T-helper 2 cell treated with Interferon-gamma antibody and Interleukin-4, amounts not matched to agents 100 ng/mL and 5 ng/mL, for 36 hours (primary cell): ENCODE results near the gene THBD. TPM values are rescaled to one million over a fixed set of nuclear protein-coding genes. Genes with fewer than 3 reads are reported as not detected.

Experiments used
- intact Hi-C: fragments of 100-400 bp; cut with micrococcal nuclease; formaldehyde crosslinking; loops from one replicate; pipeline ENCODE4 v1.15.1; 2023
- total RNA-seq: library from RNA; stranded (reverse); gene quantifications from 2 replicates; pipeline ENCODE4 v1.2.3, GENCODE V29; 2022

Gene THBD
- total RNA-seq, 1 donor from 2014 or later = not detected

DNA sequence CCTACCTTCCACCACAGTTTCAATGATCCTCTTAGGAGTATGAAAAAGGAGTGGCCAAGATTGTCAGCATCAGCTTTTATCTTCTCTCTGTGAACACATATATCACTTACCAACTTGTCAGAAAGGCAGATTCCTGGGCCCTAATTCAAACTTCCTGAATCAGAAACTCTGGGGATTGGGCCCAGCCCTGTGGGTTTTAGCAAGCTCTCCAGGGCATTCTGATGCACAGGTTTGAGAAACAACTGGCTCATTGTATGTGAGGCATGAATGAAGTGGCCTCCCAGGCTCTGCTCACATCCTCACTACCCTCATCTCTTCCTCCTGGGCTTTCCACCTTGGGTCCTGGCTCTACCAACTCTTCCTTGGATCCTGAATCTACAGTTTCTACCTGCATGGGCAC lies 13.2 kb upstream of the THBD start:
- intact Hi-C loops = no loop called here

DNA sequence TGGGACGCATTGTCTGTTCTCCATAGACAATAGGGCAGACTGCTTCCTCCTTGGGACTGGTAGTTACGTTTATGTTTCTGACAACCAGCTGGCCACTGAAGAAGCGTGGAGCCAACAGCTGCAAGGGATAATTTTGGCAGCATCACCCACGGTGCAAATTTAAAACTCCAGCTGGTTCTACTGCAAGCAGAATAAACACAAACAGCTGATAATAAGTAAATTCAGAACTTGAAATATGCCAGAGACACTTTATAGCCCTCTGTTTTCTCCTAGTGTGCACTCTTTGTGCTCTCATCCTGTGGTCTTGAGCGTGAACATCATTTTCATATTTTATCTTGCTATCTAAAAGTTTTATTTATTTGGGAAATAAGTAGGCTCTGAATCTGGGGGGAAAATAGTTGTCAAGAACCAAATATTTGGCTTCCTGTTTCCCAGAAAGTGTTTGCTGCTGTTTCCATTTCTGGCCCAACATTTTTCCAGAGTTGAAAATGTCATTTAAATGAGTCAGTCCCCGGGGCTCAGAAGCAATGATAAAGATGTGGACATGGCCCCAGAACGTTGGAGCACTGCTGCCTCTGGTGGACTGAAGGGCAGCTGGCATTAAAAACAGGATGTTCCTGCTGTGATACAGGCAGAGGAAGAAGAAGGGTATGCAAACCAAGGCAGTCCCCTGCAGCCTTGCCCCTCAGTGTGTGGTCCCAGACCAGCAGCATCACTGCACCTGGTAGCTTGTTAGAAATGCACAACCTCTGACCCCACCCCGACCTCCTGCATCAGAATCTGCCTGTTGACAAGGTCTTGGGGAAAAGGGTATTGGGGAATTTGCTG lies 12.5 kb upstream of the THBD start:
- intact Hi-C loops = no loop called here

DNA sequence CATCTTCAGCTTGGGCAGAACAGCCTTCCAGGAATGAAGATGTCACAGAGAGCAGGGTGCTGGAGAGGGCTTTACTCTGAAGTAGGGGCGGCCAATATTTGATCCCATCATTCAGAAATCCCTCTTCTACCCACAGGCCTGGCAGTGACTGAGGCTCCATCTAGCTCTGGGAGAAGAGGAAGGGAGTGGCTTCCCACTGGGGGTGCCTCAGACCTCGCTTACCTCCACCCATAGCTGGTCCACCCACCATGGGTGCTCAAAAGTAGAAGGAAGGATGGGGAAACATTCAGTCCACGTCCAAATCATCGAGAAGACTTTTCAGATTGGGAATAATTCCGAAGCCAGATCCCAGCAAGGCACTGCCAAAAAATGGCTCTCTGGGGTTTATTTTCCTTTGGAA lies 11.8 kb upstream of the THBD start:
- intact Hi-C loops = no loop called here

DNA sequence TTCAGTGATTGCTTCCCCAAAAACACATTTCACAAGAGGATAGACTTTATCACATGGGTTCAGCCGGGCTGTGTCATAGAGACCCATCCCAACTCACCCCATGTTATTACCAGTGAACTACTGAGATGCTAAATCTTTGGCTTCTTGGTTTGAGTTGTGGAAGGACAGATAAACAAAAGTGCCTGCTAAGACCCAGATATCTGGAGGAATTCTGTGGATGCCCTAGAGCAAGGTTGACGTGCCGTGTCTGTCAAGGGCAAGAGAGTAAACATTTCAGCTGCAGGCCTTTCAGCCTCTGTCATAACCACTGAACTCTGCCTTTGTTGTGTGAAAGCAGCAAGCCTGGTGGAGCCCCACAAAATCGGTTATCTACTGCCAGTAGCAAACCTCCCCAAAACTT lies 11.2 kb upstream of the THBD start:
- intact Hi-C loops = no loop called here

DNA sequence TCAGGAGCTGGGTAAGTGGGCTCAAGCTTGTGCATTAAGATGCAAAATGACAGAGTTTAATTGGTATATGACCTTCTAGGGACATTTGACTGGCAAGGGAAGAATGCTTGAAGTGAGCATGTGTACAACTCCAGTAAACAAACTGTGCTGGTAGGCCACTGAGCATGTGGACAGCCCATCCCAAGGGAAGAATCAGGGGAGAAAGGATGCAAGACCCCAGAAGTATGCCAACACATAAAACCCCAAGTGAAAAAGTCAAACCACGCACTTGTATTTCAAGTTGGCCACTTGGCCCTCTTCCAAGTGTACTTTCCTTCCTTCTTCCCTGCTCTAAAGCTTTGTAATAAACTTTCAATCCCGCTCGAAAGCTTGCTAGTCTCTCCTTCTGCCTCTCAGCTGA lies 10.4 kb upstream of the THBD start:
- intact Hi-C loops = no loop called here

DNA sequence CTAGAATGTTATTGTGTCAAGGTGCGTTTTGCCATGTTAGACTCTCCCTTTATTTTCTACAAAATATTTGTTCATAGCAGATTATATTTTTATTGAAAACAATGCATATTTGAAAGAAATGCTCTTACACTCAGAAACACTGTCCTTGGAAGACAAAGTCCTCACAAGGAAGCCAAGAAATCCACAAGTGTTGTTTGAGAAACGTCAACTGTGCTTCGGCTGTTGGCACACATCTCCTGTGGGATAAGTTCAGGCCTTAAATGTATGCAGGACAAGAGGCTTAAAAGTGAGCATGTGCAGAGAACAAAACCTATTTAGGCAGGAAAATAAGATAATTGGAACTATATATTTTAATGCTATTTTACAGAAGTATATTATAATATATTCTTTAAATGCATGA lies 9.5 kb upstream of the THBD start:
- intact Hi-C loops = no loop called here

DNA sequence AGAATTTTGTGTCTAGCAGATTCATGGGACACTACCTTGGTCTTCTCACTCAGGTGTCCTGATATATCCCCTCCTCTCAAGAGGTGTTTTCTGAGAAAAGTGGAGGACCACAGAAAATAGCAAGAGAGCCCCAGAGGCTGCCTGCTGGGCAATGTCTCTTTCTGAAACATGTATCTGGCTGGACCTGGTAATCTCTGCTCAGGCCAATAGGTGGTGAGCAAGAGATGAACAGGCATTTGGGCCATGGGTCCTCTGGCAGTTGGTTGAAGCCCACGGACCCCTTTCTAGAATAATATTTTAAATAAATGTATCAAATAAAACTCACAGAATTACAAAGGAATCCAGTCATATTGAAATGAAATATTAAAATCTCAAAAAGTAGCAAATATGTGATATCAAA lies 8.8 kb upstream of the THBD start:
- intact Hi-C loops = no loop called here

DNA sequence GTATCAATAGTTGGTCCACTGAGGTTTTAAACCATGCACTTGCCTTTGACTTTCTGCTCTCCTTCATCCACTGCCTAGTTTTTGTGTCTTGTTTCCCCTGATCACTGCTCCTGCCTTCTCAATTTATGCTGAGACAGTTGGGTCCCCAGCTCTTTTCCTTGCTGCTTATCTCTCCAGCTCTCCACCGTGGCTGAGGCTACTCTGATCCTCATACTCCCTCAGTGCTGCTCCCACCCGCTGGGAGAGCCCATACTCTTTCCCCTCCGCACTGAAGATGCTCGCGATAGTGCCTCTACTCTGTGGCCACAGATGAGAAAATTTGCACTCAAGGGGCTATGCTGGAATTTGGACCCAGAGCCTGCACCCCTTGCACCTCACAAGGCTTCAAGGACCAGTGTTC lies 3.4 kb upstream of the THBD start:
- intact Hi-C loops = no loop called here

DNA sequence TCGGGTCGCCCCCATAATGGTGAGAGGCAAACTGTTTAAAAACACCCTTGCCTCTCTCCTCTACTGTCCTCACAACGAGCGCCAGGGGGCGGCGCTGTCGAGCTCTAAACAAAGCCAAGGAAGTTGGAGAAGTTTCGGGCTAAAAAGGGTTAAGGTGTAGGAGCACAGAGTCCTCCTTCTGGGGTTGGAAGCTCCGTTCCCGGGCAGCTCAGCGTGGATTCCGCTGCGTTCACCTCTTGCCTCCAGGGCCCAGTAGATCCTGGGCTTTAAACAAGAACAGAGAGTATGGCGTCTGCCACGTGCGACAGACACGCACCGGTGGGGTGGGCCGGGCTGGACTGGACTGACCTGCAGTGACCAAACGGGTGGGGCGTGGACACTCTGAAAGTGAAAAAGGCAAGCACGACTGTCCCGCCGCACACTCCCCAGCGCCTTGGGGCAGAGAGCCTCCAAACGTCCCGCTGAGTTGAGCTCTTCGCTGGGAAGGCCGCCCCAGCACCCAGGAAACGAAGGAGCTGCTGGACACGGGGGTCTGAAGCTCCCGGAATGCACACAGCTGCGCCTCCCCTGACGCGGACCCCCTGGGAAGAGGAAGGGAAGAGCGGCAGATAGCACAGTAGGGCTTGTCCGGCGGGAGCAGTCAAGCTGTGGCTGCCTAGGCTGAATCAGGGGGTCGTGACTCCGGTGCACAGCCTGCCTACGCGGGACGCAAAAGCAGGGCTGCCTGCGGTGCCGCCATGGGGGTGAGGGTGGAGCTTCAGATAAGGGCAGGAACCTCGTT lies 1.6 kb upstream of the THBD start:
- intact Hi-C loops = loop anchor here (1.0 kb wide), 1 partner anchor 184 kb away; no protein-coding TSS in a partner anchor

DNA sequence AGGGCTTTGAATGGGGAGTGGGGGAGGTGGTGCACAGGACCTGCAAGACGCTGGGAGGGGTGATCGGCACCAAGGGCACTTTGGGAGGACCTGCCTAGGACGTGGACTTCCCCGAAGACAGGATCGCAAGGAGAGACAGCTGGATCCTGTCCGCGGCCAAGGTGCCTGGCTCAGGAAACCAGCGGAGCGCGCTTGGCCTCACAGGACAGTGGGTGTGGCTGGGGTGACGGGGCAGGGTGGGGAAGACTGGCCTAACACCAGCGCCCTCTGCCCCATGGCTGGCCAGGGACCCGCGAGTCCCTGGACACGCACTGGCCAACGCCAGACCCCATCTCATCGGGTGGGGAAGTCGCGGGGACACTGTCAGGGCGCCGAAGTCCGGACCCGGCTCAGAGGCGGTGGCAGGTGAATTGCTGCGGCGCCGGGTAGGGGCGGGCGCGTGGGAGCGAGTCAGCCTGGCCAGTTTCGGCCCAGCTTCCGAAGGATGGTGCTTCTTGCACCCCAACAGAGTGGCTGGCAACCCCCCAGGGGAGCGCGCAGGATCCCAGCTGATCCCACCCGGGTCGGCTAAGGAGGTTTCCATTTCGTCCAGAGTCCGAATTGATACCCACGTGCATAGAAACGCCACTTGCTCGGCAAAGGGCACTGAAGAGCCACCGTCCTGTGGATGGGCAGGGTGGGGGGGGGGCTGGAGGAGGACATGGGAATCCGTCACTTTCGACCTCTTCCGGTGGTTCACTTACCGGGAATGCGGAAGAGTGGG lies 785 bp upstream of the THBD start:
- intact Hi-C loops = loop anchor here (1.0 kb wide), 1 partner anchor 185 kb away; no protein-coding TSS in a partner anchor

DNA sequence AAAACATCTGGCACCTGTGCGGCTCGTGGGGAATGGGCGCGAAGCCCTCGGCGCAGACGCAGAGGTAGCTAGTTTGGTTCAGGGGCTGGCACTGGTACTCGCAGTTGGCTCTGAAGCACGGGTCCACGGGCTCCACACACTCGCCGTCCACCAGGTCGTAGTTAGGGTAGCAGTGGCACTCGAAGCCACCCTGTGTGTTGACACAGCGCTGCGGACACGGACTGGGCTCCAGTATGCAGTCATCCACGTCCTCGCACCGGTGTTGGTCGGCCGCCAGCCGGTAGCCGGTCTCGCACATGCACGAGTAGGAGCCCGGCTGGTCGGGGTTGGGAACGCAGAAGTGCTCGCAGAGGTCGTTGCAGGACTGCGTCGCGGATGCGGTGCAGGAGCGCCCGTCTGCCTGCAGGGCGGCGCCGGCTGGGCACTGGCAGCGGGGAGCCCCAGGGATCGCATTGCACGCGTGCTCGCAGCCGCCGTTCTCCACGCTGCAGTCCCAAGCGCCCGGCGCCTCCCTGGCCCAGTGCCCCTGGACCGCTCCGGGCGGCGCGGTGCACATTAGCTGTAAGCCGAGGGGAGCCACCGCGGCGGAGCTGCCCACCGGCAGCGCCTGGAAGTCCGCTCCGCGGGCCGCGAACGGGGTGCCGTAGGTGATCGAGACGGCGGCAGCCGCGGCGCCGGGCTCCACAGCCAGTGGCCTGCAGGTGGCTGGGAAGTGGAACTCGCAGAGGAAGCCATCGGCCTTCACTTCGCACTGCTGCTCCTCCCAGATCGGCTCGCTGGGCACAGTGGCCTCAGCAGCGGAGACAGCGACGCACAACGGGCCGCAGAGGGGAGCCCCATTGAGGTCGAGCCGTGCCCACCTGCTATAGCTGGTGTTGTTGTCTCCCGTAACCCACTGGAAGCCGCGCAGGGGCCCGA lies 930 bp downstream of the THBD start:
- intact Hi-C loops = loop anchor here (1.0 kb wide), 1 partner anchor 314 kb away; the partner anchor contains the start of gene GZF1

DNA sequence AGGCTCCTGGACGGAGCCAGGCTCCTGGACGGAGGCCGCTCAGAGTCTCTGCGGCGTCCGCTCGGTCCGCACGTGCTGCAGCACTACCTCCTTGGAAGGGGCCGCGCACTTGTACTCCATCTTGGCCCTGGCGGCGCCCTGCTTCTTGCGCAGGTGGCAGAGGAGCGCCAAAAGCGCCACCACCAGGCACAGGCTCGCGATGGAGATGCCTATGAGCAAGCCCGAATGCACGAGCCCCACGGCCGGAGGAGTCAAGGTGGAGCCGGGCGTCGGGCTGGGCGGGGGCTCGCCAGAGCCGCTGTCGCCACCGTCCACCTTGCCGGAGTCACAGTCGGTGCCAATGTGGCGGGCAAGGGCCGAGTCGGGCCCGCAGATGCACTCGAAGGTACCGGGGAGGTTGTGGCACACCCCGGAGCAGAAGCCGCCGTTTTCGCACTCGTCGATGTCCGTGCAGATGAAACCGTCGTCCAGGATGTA lies 1.7 kb downstream of the THBD start:
- intact Hi-C loops = no loop called here

DNA sequence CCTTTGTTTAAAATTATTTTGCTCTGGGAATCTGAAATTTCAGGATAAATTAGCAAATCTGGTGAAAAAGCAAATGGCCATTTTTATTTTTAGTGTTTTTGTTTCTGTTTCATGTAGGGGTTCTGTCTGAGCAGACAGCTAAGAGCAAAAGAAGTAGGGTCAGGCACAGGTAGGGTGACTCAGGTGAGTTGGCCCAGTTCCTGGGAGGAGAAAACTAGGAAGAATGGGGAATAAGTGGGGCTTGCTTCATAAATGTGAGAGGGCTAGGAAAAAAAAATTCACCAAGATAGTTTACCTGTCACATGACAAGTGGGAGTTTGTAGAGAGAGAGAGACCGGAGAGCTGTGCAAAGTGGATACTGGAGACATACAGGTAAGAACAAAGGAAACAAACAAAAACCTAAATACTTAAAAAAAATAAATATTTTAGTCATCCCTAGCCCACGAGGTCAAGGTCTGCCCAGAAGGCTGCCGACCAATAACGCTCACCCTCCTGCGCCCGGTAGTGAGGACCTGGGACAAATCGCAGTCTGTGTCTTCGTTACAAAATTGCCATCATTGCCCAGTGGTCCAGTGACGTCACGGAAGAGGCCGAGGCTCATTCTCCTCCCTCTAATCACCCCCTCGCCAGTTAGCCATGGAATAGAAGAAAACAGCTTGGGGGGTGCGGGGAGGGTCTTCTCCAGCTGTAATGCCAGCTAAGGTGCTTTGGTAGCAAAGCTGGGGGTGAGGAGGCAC lies 2.3 kb downstream of the THBD start:
- intact Hi-C loops = no loop called here

DNA sequence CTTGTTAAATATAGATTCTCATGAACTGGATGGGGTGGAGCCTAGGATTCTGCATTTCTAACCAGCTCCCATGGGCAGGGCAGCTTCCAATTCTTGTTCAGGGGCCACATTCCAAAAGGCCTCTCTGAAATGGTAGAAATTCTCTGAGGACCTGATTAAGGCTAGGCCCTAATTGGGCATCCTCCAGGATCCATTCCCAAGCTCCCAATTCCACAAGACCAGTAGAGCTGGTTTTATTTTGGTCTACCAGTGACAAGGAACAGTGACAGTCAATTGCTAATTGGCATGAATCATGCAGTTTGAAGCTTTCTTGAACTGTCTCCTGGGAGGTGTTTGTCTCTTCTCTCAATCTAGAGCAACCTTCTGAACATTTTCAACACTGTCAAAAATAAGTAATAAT lies 3.0 kb downstream of the THBD start:
- intact Hi-C loops = no loop called here

DNA sequence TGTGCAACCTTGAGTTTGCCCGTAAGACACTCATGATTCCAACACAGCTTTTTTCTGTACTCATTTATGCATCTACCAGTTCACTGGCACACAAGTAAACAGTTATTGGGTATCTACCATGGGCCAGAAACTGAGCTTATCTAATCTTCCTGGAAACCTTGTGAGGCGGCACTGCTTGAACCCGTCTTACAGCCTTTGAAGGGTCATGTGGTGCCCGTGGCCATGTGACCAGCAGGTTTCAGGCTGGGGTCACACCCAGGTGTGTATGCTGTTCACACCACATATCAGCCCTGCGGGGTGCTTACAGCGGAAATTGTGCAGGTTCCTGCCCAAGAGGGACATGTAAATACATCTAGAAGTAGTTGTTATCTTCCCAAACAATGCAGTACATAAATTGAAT lies 6.1 kb downstream of the THBD start:
- intact Hi-C loops = no loop called here

DNA sequence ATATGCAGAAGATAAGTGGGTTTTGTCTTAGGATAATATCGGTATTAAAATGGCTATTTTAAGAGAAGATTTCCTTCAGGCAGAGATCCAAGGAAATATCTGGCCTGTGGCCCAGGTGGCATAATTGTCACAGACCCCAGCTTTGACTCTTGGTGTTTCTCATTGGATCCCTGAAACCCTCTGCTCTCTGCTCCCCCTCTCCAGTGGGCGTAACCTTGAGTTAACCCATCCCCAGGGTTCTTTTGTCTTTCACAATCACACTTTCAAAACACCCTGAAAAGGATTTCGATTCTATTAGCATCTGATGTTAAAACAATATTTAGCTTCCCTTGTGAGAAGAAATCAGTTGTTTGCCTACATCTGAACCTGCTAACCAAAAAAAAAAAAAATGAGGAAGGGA lies 7.2 kb downstream of the THBD start:
- intact Hi-C loops = no loop called here

DNA sequence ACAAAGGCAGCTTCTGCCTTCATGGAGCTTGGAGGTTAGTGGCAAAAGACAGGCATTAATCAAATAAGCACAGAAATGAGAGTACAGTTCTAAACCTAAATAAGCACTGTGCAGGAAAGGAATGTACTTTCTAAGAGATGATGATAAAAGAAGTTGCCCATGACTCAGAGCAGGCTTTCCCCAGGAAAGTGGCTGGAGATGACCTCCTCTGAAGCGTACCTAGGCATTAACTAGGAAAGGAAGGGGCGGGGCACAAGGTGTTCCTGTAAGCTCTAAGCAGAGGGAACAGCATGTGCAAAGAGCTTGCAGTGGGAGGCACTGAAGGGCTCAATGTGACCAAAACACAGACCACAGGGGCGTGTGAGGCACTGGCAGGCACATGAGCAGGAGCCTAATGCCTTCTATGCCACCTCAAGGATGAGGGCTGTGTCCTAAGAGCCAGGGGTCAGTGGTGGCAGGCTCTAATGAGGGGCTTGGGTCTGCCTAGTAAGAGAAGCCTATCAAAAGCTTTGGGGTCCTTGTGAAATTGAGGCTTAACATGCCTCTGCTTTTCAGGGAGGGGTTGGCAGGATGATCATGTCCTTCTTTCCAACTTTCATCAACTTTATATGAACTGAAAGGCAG lies 9.5 kb downstream of the THBD start:
- intact Hi-C loops = no loop called here

DNA sequence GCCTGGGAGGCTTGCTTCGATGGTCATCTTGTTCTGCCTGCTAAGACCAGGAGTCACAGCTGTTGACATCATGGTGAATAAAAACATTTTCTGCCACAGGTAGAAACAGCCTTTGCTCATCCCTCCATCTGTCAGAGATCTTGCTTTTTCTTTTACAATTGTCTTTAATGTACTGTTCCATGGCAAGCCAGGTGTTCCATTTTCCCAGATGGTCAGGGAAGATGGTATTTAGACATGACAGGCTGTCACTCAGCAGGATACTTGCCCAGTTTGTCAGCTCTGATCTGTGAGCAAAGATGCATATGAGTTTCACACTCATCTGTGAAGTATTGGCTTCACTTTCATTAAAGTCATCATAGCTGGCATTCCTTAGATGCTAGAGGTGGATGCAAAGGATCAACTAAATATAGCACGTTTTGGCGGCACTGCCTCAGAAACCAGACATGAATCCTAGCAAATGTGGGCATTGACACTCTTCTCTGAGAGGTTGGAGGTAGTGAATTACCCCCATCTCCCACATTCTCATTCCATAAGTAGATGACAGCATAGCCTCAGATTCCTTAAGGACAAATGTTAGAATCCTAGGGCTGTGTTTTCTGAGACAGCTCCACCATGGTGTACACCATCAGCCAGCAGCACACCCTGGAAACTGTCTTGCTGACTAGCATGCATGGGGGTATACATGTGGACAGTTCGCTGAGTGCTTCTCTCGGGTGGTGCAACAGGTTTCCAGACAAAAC lies 10.2 kb downstream of the THBD start:
- intact Hi-C loops = no loop called here

DNA sequence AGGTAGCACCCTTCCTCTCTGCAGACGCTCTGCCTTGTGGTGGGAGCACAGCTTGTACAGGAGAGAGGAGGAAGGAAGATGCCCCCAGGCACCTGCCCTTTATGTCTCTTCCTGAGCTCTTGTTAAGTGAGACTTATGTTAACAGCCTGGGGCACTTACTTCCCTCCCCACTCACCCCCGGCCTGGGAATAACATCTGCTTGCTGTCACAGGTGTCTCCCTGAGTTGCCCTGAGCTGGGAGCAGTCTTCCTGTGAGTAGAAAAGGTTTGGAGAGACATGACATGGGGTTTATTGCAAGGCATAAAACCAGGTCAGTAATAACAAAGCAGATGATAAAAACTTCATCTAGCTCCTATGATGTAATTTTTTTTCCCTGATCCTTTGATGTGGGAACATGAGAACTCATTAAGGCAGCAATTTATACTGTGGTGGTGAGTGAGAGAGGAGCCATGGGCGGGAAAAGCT lies 12.4 kb downstream of the THBD start:
- intact Hi-C loops = no loop called here
